ENCODE results near the gene LDB2. TPM values are rescaled to one million over a fixed set of nuclear protein-coding genes. Genes with fewer than 3 reads are reported as not detected.

Gene LDB2
- total RNA-seq, 1 experiment from 2014 or later, result 0.24 TPM

DNA sequence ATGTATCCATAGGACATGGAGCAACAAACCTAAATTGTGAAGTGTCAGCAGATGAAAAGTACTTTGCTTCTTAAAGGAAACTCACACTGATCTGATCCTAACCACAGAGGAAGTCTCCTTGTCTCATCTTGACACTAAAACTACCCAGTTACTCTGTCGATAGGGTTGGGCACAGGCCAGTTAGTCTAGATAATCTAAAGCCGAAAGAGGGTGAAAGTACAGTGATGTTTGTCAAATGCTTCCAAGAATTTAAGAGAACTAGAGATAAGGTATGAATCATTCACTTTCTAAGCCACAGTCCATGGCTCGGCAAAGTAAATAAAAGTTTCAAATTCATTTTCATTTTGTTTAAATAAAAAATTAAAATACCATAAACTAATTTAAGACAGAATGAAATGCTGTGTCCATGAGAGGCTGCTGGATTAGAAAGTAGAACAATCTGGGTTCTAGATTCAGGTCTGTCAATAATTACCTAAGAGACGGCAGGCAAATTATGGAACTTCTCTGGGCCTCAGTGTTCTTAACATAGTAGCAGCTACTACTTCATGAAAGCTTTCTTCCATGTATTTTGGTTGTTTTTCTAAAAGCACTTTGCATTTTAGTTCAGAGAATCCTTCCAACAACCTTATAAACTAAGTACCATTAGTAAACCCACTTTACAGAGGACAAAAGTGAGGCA, 176.7 kb downstream of the LDB2 start:
- DNase-seq (ENCODE audit: low read depth), result peak; percentile 66

GRCh38 chr4:16720761-16721160, 177.7 kb downstream of the LDB2 start:
- DNase-seq (ENCODE audit: low read depth), result no peak

DNA sequence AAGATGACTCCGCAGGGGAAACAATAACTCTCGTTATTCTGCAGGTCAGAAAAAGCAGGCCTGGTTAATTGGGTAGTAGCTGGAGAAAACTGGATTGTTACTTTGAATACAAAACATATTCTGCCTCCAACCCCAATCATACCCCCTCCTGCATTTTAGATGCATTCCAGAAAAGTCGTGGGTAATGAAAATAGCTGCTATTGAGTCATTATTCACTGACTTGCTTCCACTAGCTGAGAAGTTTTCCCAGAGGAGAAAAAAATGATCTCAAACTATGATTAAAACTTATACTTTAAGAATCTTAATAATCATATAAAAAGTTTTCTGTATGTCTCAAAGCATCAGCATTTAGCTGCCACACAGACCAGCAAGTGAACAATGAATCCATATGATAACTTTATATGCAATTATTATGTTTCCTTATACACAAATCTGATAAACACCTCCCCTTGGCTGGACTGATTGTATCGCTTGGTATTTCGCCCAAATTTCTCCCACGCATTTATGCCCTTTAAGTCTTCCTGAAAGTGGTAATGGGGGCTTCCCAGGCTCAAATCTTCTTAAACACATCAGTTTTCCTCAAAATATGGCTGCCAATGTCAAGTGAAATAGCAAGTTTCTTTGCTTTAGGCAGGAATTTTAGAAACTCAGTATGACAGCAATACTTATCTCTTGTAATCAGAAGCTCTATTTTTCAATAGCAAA, 181.0 kb downstream of the LDB2 start:
- DNase-seq (ENCODE audit: low read depth), result no peak

DNA sequence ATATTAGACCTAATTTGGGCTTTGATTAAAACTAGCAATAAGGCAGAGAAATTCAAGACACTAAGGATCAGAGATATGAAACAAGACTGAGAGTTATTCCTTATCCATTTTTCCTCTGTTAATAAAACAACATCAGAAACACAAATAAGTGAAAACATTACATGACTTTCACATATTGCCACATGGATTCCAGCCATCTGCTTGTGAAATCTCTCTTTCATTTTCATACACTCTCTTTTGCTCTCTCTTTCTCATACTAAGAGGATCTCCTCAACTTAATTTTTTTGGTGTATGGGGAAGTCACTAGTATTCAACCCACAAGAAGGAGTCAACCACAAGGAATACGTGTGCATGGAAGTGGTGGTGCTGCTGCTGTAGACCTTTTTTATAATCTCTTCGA, 183.0 kb downstream of the LDB2 start:
- DNase-seq (ENCODE audit: low read depth), result no peak

- DNase-seq (ENCODE audit: low read depth), result no peak
Observed at GRCh38 chr4:16714191-16714590, 184.3 kb downstream of the LDB2 start.

- no peak for DNase-seq (ENCODE audit: low read depth)
Observed at GRCh38 chr4:16713696-16714095, 184.7 kb downstream of the LDB2 start.

- DNase-seq (ENCODE audit: low read depth), result no peak
Observed at GRCh38 chr4:16713271-16713670, 185.2 kb downstream of the LDB2 start.

DNA sequence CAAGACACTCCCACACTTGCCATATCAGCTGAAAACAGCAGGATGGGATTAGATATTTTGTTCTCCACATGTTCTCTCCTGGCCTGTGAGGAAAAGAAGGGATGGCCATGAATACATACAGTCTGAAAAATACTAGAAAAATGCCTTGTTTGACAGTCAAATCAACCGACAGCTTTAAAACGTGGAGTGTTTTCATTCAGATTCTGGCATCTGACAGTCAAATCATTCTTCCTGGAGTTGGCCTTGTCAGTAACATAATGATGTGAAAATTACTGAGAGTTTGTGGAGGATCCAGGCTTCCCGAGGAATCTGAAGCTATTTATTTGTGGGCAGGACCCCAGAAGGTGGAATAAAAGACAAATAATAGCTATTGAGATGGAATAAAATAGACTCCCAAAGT, 188.2 kb downstream of the LDB2 start:
- no peak for DNase-seq (ENCODE audit: low read depth)

DNA sequence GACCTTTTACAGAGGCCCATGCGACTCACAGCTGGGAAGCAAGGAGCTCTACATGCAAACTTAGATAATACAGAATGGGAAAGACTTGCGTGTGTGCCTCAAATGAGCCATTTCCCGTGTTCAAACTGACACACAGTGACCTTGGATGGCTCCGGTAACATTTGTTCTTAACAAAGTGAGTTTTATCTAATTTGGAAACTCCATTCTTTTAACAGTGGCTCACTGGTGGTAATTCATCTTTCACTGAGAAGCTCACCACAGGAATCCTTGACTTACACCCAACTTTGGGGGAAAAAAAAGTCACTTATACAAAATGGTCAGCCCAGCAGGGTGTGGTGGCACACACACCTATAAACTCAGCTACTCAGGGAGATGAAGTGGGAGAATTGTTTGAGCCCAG, 190.6 kb downstream of the LDB2 start:
- DNase-seq (ENCODE audit: low read depth), result peak; percentile 67

- peak; percentile 35 for DNase-seq (ENCODE audit: low read depth)
Observed at GRCh38 chr4:16706251-16706650, 192.2 kb downstream of the LDB2 start.

GRCh38 chr4:16705341-16705740, 193.1 kb downstream of the LDB2 start:
- peak; percentile 37 for DNase-seq (ENCODE audit: low read depth)

GRCh38 chr4:16704489-16704888, 194.0 kb downstream of the LDB2 start:
- no peak for DNase-seq (ENCODE audit: low read depth)

DNA sequence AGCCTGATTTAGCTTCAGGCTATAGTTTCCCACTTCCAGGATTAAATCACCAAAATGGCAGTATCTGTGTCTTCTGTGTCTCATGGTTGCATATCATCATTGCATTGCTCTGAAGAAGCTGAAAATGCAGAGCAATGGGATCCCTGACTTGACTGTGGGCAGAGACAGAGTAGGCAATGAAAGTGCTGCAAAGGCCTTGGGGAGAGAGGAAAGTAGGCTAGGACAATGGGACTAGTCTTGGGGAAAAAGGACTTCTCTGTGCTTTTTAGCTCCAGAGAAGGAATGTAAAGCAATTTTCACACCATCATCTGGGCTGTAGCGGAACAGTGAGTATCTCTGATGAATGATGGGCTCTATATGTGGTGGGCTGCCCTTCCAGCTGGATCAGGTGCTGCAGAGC, 202.5 kb downstream of the LDB2 start:
- peak; percentile 12 for DNase-seq (ENCODE audit: low read depth)

DNA sequence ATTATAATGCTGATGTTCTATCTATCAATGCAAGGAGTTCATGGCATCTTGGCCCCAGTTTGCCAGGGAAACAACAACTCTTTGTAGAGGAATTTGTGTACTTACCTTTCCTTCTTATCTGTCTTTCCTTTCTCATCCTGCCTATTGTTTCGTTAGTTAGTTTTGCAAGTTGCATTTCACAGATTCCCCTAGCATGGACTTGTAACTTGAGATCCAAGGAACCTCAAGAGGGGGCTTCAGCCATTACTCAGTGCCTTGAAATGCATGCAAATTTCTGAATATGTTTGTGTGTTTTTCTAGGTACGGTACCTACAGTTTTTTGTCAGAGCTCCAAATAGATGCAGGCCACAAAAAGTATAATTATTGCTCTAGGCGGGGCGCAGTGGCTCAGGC, 203.6 kb downstream of the LDB2 start:
- DNase-seq (ENCODE audit: low read depth), result no peak

DNA sequence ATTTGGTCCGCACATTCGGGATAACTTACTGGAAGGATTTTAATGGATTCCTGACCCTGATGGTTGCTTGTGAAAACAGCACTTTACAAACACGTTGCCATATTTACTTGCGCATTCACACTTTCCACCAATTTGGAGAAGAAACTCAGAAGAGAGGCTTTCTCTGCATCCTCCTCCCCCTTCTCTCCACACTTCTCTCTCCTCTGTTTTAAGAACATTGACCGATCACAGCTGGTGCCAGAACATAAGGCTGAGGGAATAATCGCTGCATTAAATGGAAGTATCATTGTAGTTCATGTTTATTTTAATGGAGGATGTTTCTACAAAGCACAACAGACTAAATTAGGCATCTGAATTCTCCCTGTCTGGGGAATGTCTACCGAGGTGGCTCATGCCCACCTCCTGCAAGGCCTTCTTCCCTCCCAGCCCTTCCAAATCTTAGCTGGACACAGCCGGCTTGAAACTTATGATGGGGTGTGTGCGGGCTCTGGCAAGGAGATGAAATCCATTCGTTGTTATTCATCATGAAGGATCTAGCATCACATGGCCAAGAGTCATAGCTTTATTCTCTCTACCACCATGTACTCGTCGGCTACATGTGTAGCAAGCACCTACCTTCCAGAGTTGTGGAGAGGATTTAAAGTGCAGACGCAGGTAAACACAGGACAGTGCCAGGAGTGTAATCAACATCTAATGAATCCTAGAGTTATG, 204.1 kb downstream of the LDB2 start:
- DNase-seq (ENCODE audit: low read depth), result no peak

DNA sequence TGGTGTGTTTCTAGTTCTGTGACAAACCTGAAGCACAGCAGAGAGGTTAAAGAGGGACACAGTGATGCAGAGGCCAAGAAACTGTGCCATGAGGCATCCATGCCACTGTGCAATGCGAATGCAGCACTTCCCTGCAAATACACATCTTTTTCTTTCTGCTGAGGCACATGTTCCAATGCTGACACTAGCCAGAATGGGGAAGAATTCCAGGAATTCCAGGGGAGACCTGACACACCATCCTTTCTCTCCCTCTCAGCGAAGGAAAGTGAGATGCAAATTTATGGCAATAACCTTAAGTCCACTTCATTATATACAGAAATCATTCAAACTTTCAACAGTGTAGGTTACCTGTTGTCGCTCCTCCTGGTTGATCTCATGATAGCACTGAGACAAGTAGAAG, 204.8 kb downstream of the LDB2 start:
- no peak for DNase-seq (ENCODE audit: low read depth)

DNA sequence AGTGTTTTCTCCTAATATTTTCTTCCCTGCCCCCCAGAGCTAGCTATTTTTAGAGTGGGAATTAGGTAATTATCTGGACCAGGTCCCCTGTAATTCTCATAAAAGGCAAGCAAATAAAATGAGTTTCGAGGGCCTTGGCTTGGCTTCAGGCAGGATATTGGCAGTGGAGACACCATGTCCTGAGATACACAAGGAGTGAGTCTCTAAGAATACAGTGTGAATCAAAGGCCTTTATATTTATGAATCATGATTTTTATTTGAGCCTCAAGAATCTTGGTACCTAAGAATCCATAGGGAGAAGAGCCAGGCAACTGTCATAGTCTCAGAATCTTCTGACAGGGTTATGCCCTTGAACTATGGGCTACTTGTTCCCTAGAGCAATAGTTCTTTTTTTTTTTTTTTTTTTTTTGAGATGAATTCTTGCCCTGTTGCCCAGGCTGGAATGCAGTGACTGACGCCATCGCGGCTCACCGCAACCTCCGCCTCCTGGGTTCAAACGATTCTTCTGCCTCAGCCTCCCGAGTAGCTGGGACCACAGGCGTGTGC, 205.4 kb downstream of the LDB2 start:
- peak; percentile 62 for DNase-seq (ENCODE audit: low read depth)

GRCh38 chr4:16692524-16692923, 205.9 kb downstream of the LDB2 start:
- no peak for DNase-seq (ENCODE audit: low read depth)

DNA sequence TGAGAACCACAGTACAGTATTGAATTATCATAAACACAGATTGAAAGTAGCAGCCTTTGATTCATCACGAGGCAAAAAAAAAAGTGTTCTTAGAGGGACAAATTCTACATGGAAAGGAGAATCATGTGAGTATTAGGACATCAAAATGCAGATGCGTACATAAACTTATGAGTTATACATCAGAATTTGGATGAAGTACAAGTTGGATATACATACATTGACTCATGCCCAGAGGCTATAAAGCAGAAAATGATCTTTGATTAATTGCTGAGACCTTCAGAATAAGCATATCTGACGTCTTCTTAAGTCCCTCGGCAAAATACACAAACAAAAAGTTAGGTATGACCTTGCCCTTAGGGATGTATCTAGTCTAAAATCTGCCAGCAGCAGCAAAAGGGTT, 206.4 kb downstream of the LDB2 start:
- no peak for DNase-seq (ENCODE audit: low read depth)

- no peak for DNase-seq (ENCODE audit: low read depth)
Observed at GRCh38 chr4:16691450-16691849, 207.0 kb downstream of the LDB2 start.

DNA sequence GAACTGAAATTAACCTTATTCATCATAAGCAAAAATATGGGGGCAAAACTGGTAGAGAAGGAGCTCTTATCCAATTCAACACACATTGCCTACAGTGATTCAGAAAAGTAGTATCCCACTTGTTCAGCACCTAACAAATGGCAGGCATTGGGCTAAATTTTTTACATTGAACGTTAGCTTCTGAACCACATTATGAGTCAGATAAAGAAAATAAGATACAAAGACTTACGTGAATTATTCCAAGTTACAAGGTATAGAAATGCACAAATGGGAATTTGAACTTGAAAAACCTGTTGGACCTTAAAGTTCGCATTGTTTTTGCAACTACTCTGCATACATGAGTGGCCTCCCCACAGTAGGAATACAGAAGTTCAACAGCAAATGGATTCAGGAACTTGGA, 210.6 kb downstream of the LDB2 start:
- no peak for DNase-seq (ENCODE audit: low read depth)

DNA sequence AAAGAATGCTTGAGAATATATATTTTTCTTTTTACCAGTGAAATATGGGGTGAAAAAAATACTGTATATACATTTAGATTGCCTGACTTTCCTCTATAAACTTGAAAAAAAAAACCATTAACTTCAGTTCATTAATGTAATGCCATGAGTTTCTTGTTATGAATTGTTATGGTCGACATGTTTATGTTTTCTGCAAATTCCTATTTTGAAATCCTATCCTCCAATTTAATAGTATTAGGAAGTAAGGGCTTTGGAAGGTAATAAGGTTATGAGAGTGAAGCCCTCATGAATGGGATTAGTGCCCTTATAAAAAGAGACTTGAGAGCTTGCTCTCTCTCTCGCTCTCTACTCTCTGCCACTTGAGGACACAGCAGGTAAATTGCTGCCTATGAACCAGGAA, 211.4 kb downstream of the LDB2 start:
- DNase-seq (ENCODE audit: low read depth), result no peak

DNA sequence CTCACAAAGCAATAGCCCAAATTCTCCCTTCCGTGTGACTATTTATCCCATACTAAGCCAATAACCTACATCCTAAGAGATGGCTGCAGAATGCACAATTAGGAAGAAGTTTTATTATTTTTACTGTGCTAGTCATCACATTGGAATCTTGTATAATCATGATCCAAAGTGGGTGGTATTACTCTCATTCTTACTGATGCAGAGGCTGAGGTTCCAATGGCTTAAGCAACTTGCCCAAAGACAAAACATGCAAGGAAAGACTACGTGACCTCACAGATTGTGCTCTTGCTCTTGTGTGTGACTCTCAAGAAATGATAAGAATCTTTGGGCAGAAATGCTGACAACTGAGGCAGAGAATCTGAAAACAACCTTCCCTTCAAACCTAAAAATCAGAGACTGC, 212.2 kb downstream of the LDB2 start:
- peak; percentile 75 for DNase-seq (ENCODE audit: low read depth)
